HG02885 (cell line): ENCODE results near the gene TCTA.
A peak's percentile ranks its signal among the peaks of the same experiment; 100 is the strongest.

Experiments
- ATAC-seq: cut with Tn5 transposase; IDR thresholded peaks from one replicate; pipeline ENCODE4 v1.9.1; 2021; ENCODE audit warnings: mild to moderate bottlenecking; ENCODE audit not compliant: unreplicated experiment, poor library complexity

Gene TCTA

GRCh38 chr3:49410066-49410845, 2.0 kb upstream of the TCTA start:
- no peak for ATAC-seq

GRCh38 chr3:49410846-49411534, 1.2 kb upstream of the TCTA start:
- ATAC-seq, result no peak

- peak; percentile 39 for ATAC-seq
Observed at GRCh38 chr3:49411535-49411967, 672 bp upstream of the TCTA start.

- ATAC-seq, result no peak
Observed at GRCh38 chr3:49412632-49413337, 562 bp downstream of the TCTA start.

GRCh38 chr3:49413338-49413734, 1.1 kb downstream of the TCTA start:
- ATAC-seq, result no peak

- no peak for ATAC-seq
Observed at GRCh38 chr3:49414753-49415152, 2.5 kb downstream of the TCTA start.

- no peak for ATAC-seq
Observed at GRCh38 chr3:49415931-49416601, 3.8 kb downstream of the TCTA start.

- no peak for ATAC-seq
Observed at GRCh38 chr3:49416867-49417266, 4.6 kb downstream of the TCTA start.

- no peak for ATAC-seq
Observed at GRCh38 chr3:49417516-49418120, 5.4 kb downstream of the TCTA start.

GRCh38 chr3:49421890-49422378, 9.7 kb downstream of the TCTA start:
- no peak for ATAC-seq

GRCh38 chr3:49422379-49423248, 10.4 kb downstream of the TCTA start, which contains the start of gene AMT:
TSS of gene AMT (minus strand) at chr3:49422473. CDS start at chr3:49422450, 23 bp downstream.
- no peak for ATAC-seq

GRCh38 chr3:49424816-49425215, 12.6 kb downstream of the TCTA start:
- no peak for ATAC-seq

- no peak for ATAC-seq
Observed at GRCh38 chr3:49427586-49427985, 15.4 kb downstream of the TCTA start.

GRCh38 chr3:49428752-49429080, 16.5 kb downstream of the TCTA start:
- no peak for ATAC-seq

GRCh38 chr3:49434731-49435130, 22.5 kb downstream of the TCTA start:
- ATAC-seq, result no peak

- ATAC-seq, result no peak
Observed at GRCh38 chr3:49445391-49445790, 33.2 kb downstream of the TCTA start.

GRCh38 chr3:49453621-49454020, 41.4 kb downstream of the TCTA start:
- no peak for ATAC-seq

- ATAC-seq, result no peak
Observed at GRCh38 chr3:49454458-49454857, 42.2 kb downstream of the TCTA start.
